NCI-H1436 treated with DMSO at 0.1 percent for 48 hours (cell line): ENCODE results near the gene SLC38A10.

Experiments
- DNase-seq: peaks from one replicate; lab custom pipeline; 2025; lab: John Stamatoyannopoulos, UW

SLC38A10 gene

GRCh38 chr17:81254955-81255717, 40.0 kb downstream of the SLC38A10 start:
- DNase-seq, result no peak

GRCh38 chr17:81253358-81254131, 41.6 kb downstream of the SLC38A10 start:
- DNase-seq, result no peak

GRCh38 chr17:81252987-81253329, 42.1 kb downstream of the SLC38A10 start:
- DNase-seq, result no peak

- DNase-seq, result no peak
Measured at GRCh38 chr17:81252326-81252986, 42.7 kb downstream of the SLC38A10 start.

GRCh38 chr17:81251709-81252301, 43.3 kb downstream of the SLC38A10 start:
- DNase-seq, result peak; percentile 80

GRCh38 chr17:81251094-81251708, 43.9 kb downstream of the SLC38A10 start:
- DNase-seq, result no peak

- no peak for DNase-seq
Measured at GRCh38 chr17:81250286-81251093, 44.6 kb downstream of the SLC38A10 start.

- no peak for DNase-seq
Measured at GRCh38 chr17:81249223-81250040, 45.7 kb downstream of the SLC38A10 start.

- DNase-seq, result no peak
Measured at GRCh38 chr17:81248649-81249048, 46.5 kb downstream of the SLC38A10 start.

GRCh38 chr17:81247339-81247990, 47.6 kb downstream of the SLC38A10 start:
- DNase-seq, result no peak

GRCh38 chr17:81246679-81247338, 48.3 kb downstream of the SLC38A10 start:
- no peak for DNase-seq

- no peak for DNase-seq
Measured at GRCh38 chr17:81246343-81246670, 48.8 kb downstream of the SLC38A10 start.

- DNase-seq, result no peak
Measured at GRCh38 chr17:81245665-81246342, 49.3 kb downstream of the SLC38A10 start.

GRCh38 chr17:81245024-81245664, 50.0 kb downstream of the SLC38A10 start:
- no peak for DNase-seq

GRCh38 chr17:81244358-81245023, 50.6 kb downstream of the SLC38A10 start:
- no peak for DNase-seq

GRCh38 chr17:81243333-81243664, 51.8 kb downstream of the SLC38A10 start:
- no peak for DNase-seq

- no peak for DNase-seq
Measured at GRCh38 chr17:81242421-81243332, 52.4 kb downstream of the SLC38A10 start.
